ENCODE results near the gene EXOC1L.

EXOC1L gene

GRCh38 chr4:55795341-55795740, 24.2 kb upstream of the EXOC1L start:
- Histone ChIP-seq H3K4me3 (ENCODE audit: low read length, poor library complexity, severe bottlenecking) (no peak overlapping the region), H3F3A (ENCODE audit: low read depth) (no peaks in the 10 kb centered on the region), H3K4me1 (ENCODE audit: insufficient read depth, low read length, poor library complexity, severe bottlenecking) (no peaks in the 10 kb centered on the region), H3K9me2 (replicated peaks; ENCODE audit: low read depth, low read length) (no peaks in the 10 kb centered on the region), H3K9me3 (ENCODE audit: insufficient read depth, low read depth, low read length) (no peaks in the 10 kb centered on the region), H3K4me2 (ENCODE audit: low read depth, low read length, poor library complexity, severe bottlenecking) (no peak overlapping the region), H4K20me1 (ENCODE audit: insufficient read depth, low read length, poor library complexity, severe bottlenecking) (no peaks in the 10 kb centered on the region), H2AFZ (ENCODE audit: low read length) (no peak overlapping the region), H3K79me2 (ENCODE audit: insufficient read depth, low read length) (no peaks in the 10 kb centered on the region), H3K36me3 (ENCODE audit: insufficient read depth, low read length) (no peaks in the 10 kb centered on the region), H3K27me3 (ENCODE audit: insufficient read depth, low read length, poor library complexity, severe bottlenecking) (no peaks in the 10 kb centered on the region), H3K9ac (ENCODE audit: low read depth, low read length, poor library complexity, severe bottlenecking) (no peak overlapping the region)
- TF ChIP-seq EZH2phosphoT487 (IDR thresholded peaks at IDR 0.05; ENCODE audit: borderline replicate concordance) = no peak
- no peak for TF ChIP-seq CTCF (conservative IDR thresholded peaks at IDR 0.05; ENCODE audit: low read length)

- no peaks in the 10 kb centered on the region for H3F3A ChIP-seq (ENCODE audit: low read depth)
- no peaks in the 10 kb centered on the region for H3K36me3 ChIP-seq (ENCODE audit: insufficient read depth, low read length)
- TF ChIP-seq CTCF (conservative IDR thresholded peaks at IDR 0.05; ENCODE audit: low read length) (no peak), EZH2phosphoT487 (IDR thresholded peaks at IDR 0.05; ENCODE audit: borderline replicate concordance) (no peak)
Observed at GRCh38 chr4:55801498-55801897, 18.1 kb upstream of the EXOC1L start.

GRCh38 chr4:55807556-55807955, 12.0 kb upstream of the EXOC1L start:
- no peaks in the 10 kb centered on the region for H3K9me3 ChIP-seq (ENCODE audit: insufficient read depth, low read depth, low read length)
- H3K4me2 ChIP-seq (ENCODE audit: low read depth, low read length, poor library complexity, severe bottlenecking) = no peak overlapping the region
- no peaks in the 10 kb centered on the region for H3K36me3 ChIP-seq (ENCODE audit: insufficient read depth, low read length)
- H4K20me1 ChIP-seq (ENCODE audit: insufficient read depth, low read length, poor library complexity, severe bottlenecking) = no peaks in the 10 kb centered on the region
- H3K9ac ChIP-seq (ENCODE audit: low read depth, low read length, poor library complexity, severe bottlenecking) = no peak overlapping the region
- no peaks in the 10 kb centered on the region for H3K27me3 ChIP-seq (ENCODE audit: insufficient read depth, low read length, poor library complexity, severe bottlenecking)
- no peaks in the 10 kb centered on the region for H3F3A ChIP-seq (ENCODE audit: low read depth)
- no peak overlapping the region for H2AFZ ChIP-seq (ENCODE audit: low read length)
- H3K79me2 ChIP-seq (ENCODE audit: insufficient read depth, low read length) = no peaks in the 10 kb centered on the region
- H3K9me2 ChIP-seq (replicated peaks; ENCODE audit: low read depth, low read length) = no peaks in the 10 kb centered on the region
- TF ChIP-seq CTCF (conservative IDR thresholded peaks at IDR 0.05; ENCODE audit: low read length) (no peak), EZH2phosphoT487 (IDR thresholded peaks at IDR 0.05; ENCODE audit: borderline replicate concordance) (no peak)
- no peaks in the 10 kb centered on the region for H3K4me1 ChIP-seq (ENCODE audit: insufficient read depth, low read length, poor library complexity, severe bottlenecking)
- no peak overlapping the region for H3K4me3 ChIP-seq (ENCODE audit: low read length, poor library complexity, severe bottlenecking)

More at GRCh38 chr4:55801498-55801897, 18.1 kb upstream of the EXOC1L start:
- H3K4me2 ChIP-seq (ENCODE audit: low read depth, low read length, poor library complexity, severe bottlenecking) = no peak overlapping the region
- H3K4me1 ChIP-seq (ENCODE audit: insufficient read depth, low read length, poor library complexity, severe bottlenecking) = no peaks in the 10 kb centered on the region
- H3K79me2 ChIP-seq (ENCODE audit: insufficient read depth, low read length) = no peaks in the 10 kb centered on the region
- no peaks in the 10 kb centered on the region for H3K9me2 ChIP-seq (replicated peaks; ENCODE audit: low read depth, low read length)
- no peak overlapping the region for H2AFZ ChIP-seq (ENCODE audit: low read length)
- no peaks in the 10 kb centered on the region for H3K27me3 ChIP-seq (ENCODE audit: insufficient read depth, low read length, poor library complexity, severe bottlenecking)
- H3K4me3 ChIP-seq (ENCODE audit: low read length, poor library complexity, severe bottlenecking) = no peak overlapping the region
- no peaks in the 10 kb centered on the region for H4K20me1 ChIP-seq (ENCODE audit: insufficient read depth, low read length, poor library complexity, severe bottlenecking)
- no peaks in the 10 kb centered on the region for H3K9me3 ChIP-seq (ENCODE audit: insufficient read depth, low read depth, low read length)
- H3K9ac ChIP-seq (ENCODE audit: low read depth, low read length, poor library complexity, severe bottlenecking) = no peak overlapping the region
